Esophagus (tissue), 2 donors: ENCODE measurements around the gene MPHOSPH10. TPM values are rescaled to one million over a fixed set of nuclear protein-coding genes. Genes with fewer than 3 reads are reported as not detected.
"Not testable (repeated sequence)": the region's sequence is repeated elsewhere in the genome, so short reads cannot be mapped to it uniquely, and the experiment has no call there.

Source experiments
- H3K27ac ChIP-seq, 2 donors: one replicate each; pipeline ENCODE4 v1.5.1; 2013; ENCODE audit warnings: low read depth in 2 of 2, mild to moderate bottlenecking in 2 of 2, inconsistent platforms in 1 of 2, low read length in 1 of 2, moderate library complexity in 1 of 2
- H3K27me3 ChIP-seq, 2 donors: one replicate each; pipeline ENCODE4 v1.6.1; 2013; ENCODE audit warnings: low read length in 2 of 2, control low read depth in 1 of 2, mild to moderate bottlenecking in 1 of 2; ENCODE audit not compliant: insufficient read depth in 2 of 2, control insufficient read depth in 1 of 2
- H3K36me3 ChIP-seq, 2 donors: one replicate each; pipeline ENCODE4 v1.6.1; 2013; ENCODE audit warnings: low read length in 1 of 2; ENCODE audit not compliant: control insufficient read depth in 2 of 2, insufficient read depth in 2 of 2
- H3K4me1 ChIP-seq, 2 donors: one replicate each; pipeline ENCODE4 v1.6.1; 2013; ENCODE audit warnings: low read length in 1 of 2; ENCODE audit not compliant: control insufficient read depth in 2 of 2, insufficient read depth in 2 of 2
- H3K4me3 ChIP-seq, 2 donors: one replicate each; pipeline ENCODE4 v1.5.1; 2013; ENCODE audit warnings: low read length in 2 of 2, mild to moderate bottlenecking in 2 of 2, low read depth in 1 of 2, moderate library complexity in 1 of 2
- H3K9me3 ChIP-seq, 2 donors: one replicate each; pipeline ENCODE4 v1.6.1; 2013; ENCODE audit warnings: mild to moderate bottlenecking in 2 of 2, low read depth in 1 of 2, low read length in 1 of 2, moderate library complexity in 1 of 2; ENCODE audit not compliant: control insufficient read depth in 2 of 2, insufficient read depth in 1 of 2
- WGBS, 2 donors: extraction: QIAGEN DNeasy Blood & Tissue Kit; methylation state at CpG; one replicate each; pipeline ENCODE4 v1.1.7; 2013; 5-methylcytosine and 5-hydroxymethylcytosine counted together
- polyA plus RNA-seq, 2 donors: library from polyadenylated mRNA; stranded (reverse); fragments of 200-250 nt; gene quantifications; one replicate each; pipeline ENCODE4 v1.2.3, GENCODE V29; 2013
- donor health status: healthy with polysubstance abuse.
- donor health status: Bipolar disorder and iron deficiency.

MPHOSPH10 gene
- polyA plus RNA-seq, 2 donors, result 29.3 to 40.5 TPM

DNA sequence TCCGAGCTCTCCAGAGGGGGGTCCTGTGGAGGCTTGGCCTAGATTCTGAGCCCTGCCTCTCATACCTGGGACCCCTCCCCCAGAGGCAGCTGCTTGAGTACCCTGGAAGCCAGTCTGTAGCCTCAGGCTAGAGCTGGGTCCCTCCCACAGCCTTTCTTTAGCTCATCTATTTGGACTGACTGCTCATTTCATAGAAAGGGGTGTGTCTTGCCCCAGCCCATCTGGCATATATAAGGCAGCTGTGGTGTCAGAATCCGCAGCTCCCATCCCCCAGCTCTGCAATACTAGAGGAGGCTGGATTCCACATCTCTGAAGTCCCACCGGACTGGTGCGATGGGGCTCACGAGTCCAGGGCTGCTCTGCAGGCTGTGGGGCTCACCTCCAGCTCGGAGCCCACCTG is 26.1 kb downstream of the MPHOSPH10 start:
- no peaks in the 10 kb centered on the region for H3K9me3 ChIP-seq
- no peak overlapping the region for H3K4me3 ChIP-seq
- H3K27me3 ChIP-seq, result no peaks in the 10 kb centered on the region
- no peak overlapping the region for H3K27ac ChIP-seq
- 48 to 50% methylated on average over 6 of the region's 6 CpGs for WGBS, 2 donors
- H3K4me1 ChIP-seq, result peaks cover 4 to 6% of the 10 kb centered on the region in 2 donors
- H3K36me3 ChIP-seq, result no peaks in the 10 kb centered on the region

DNA sequence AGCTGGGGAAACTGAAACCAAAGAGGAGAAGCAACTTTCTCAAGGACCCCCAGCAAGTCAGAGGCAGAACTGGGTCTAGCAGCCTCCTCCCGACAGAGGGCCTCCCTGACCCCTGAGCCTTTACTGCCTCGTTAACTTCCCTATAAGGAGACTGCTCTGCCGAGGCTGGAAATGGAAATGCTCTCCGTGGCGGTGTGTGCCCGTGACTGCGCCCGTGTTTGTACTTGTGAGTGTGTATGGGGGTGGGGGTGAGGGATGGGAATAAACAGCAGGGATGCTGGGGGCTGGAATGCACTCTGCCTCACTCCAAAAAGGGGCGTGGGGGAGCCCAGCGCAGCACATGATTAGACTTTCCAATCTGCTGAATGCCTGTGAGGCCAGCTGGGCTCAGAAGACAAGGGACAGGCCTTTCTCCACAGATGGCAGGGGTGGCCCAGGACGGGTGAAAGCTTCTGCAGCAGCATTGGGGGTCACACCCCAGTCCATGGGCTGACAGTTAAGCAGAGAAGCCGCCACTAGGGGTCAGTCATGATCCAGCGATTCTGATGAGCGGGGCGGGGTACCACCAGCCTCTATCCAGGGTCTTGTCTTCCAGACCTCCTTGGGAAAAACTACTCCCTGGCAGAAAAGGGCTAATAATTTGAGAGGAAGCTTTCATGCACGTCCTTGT is 26.8 kb downstream of the MPHOSPH10 start:
- Histone ChIP-seq H3K4me3 (no peak overlapping the region), H3K27ac (no peak overlapping the region)
- 12 to 13% methylated on average over 16 of the region's 16 CpGs for WGBS, 2 donors

DNA sequence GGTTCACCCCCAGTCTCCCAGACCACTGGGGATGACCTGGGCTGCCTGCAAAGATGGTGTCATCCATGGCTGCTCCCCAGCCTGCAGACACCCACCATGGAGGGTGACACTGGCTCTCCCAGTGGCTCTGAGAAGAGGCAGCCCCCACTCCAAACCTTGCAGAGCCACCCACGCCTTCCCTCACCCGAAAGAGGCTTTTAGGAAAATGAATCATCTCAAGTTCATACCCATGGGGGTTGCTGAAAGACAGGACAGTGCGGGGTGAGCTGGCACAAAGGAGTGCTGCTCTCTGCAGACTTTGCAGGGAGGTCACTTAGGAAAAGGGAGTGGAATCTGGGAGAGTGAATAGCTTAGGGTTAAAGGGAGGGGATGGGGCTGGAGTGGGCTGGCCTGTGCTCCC is 36.4 kb downstream of the MPHOSPH10 start:
- Histone ChIP-seq H3K9me3 (no peaks in the 10 kb centered on the region), H3K36me3 (no peaks in the 10 kb centered on the region)
- WGBS, 2 donors, result 49 to 63% methylated on average over 3 of the region's 3 CpGs

More for the DNA sequence above, 26.8 kb downstream of the MPHOSPH10 start:
- Histone ChIP-seq H3K36me3 (no peaks in the 10 kb centered on the region), H3K4me1 (peaks cover 2 to 4% of the 10 kb centered on the region in 2 donors), H3K27me3 (no peaks in the 10 kb centered on the region), H3K9me3 (no peaks in the 10 kb centered on the region)

DNA sequence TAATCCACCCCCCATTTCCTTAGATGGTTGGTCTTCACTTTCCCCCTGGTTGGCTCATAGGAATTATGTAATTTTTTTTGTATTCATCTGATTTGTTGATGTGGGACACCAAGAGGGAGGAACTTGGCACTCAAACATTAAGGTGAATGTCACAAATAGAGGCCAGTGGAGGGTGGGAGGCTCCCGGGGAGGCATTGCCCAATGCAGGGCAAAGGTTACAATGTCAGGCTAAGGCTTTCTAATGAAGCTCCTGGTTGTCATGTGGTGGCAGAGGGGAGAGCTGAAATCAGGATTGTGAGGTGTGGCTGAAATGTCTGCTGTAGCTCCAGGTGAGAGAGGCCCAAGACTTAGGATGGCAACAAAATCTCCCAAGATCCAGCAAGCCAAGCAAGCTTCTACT is 42.7 kb downstream of the MPHOSPH10 start:
- Histone ChIP-seq H3K4me1 (no peaks in the 10 kb centered on the region), H3K27me3 (peaks cover 0 to 2% of the 10 kb centered on the region in 2 donors), H3K9me3 (no peaks in the 10 kb centered on the region), H3K27ac (no peak overlapping the region), H3K4me3 (no peak overlapping the region), H3K36me3 (no peaks in the 10 kb centered on the region)
- 56 to 62% methylated on average over 1 of the region's 1 CpG for WGBS, 2 donors

More for the DNA sequence above, 36.4 kb downstream of the MPHOSPH10 start:
- Histone ChIP-seq H3K27me3 (no peaks in the 10 kb centered on the region), H3K4me3 (no peak overlapping the region), H3K27ac (no peak overlapping the region), H3K4me1 (no peaks in the 10 kb centered on the region)

DNA sequence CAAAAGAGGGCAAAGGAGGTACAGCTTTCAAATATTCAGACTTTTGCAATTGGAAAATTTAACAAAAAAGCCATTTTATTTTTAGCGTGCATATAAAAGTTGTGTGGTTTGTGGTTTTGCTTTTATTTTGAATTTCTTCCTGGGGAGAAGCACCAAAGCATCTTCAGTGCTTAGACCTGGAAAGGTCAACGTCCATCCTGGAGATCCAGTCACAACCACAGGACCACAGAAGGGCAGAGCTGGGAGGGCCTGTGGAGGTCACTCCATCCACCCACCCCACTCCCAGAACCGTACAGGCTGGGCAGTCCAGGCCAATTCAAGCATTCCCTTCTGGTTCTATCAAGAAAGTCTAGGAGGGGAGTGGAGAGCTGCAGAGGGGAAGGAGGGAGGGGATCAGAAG is 43.8 kb downstream of the MPHOSPH10 start:
- 61 to 68% methylated on average over 3 of the region's 3 CpGs for WGBS, 2 donors
- Histone ChIP-seq H3K27ac (no peak overlapping the region), H3K9me3 (no peaks in the 10 kb centered on the region), H3K4me1 (no peaks in the 10 kb centered on the region), H3K27me3 (peaks cover 0 to 2% of the 10 kb centered on the region in 2 donors), H3K36me3 (no peaks in the 10 kb centered on the region), H3K4me3 (no peak overlapping the region)

DNA sequence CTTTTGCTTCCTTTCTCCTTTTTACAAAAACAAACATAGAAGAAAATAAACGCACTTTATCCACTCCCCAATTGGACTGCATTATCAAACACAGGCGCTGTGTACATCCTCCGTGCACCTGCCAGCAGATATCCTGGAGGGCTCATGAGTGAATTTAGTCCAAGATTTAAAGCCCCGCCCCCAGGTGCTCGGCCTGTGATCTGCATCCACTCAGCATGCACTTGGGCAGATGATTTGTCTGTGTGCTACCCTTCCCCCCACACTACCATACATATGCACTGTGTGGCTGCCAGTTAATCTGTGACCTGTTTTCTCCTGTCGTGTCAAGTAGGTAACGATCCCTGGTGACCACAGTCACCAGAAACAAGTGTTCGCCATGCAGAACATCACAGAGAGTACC is 48.4 kb downstream of the MPHOSPH10 start:
- H3K9me3 ChIP-seq, H3K36me3 ChIP-seq, H3K27me3 ChIP-seq, H3K4me3 ChIP-seq, H3K4me1 ChIP-seq, H3K27ac ChIP-seq: not testable (repeated sequence)
- WGBS, 2 donors, result 71 to 73% methylated on average over 8 of the region's 8 CpGs

DNA sequence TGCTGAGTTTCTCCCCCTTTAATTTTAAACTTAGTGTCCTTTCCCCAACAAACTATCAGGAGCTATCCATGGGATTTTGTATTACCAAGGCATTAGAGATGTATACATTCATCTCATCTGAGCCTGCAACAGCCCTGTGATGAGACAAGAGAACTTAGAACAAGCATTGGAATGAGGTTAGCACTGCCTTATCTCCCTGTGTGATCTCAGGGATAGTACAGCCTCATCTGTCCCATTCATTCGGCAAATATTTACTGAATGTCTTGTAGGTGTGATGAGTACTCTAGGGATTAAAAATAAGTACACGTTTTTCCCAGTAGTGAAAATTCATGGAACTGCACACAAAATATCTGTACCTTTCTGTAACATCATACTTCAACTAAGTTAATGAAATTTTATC is 50.9 kb downstream of the MPHOSPH10 start:
- H3K27me3 ChIP-seq, result no peaks in the 10 kb centered on the region
- no peak overlapping the region for H3K4me3 ChIP-seq
- H3K9me3 ChIP-seq, result no peaks in the 10 kb centered on the region
- WGBS, 2 donors, result 67 to 69% methylated on average over 2 of the region's 2 CpGs
- H3K36me3 ChIP-seq, result no peaks in the 10 kb centered on the region
- no peak overlapping the region for H3K27ac ChIP-seq
- H3K4me1 ChIP-seq, result no peaks in the 10 kb centered on the region

DNA sequence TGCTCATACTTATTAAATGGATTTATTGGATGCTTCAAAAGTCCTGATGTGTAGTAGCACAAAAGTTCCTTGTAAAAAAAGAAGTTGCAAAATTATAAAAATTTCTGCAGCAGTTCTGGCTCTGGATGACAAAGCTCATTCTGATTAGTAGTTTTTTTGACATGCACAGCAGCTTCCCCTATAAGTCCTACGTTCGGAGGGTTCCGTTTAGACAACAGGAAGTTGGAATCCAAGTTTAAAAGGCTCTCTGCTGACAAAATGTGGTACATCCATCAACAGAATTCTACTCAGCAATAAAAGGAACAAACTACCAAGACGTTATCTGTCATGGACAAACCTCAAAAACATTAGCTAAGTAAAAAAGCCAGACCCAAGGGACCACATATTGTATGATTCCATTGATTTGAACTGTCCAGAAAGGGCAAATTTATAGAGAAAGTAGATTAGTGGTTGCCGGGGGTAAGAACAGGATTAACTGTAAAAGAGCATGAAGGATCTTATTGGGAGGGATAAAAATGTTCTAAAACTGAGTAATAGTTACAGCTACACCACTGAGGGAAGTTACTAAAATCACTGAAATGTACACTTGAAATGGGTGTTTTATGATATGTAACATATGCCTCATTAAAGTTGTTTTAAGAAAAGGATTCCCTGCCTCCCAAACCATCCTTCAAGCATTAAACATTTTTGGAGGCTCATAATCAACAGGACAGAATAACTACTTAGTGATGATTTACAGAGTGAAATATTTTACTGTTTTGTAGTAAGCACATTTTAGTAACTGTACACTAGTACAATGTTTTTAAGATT is 53.1 kb downstream of the MPHOSPH10 start:
- not testable (repeated sequence) for H3K36me3 ChIP-seq, H3K4me1 ChIP-seq, H3K4me3 ChIP-seq, H3K9me3 ChIP-seq, H3K27ac ChIP-seq, H3K27me3 ChIP-seq
- WGBS, 2 donors, result 45 to 51% methylated on average over 2 of the region's 5 CpGs

DNA sequence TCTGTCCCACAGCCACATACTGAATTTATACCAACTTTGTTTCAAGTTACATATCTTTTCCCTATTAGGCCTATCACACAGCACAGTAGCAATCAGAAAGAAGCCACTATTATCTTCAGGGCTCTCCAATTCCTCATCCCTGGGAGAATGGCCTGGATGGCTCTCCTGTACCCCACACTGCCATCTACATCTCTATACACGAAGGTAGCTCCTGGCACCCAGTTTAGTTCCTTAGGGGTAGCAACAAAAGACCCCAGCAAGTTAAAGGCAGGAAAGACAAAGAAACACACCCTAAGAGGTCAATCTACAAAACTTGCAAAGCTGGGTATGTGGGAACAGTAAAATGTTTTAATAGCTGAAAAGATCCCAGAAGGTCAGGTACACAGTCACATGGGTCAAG is 56.5 kb downstream of the MPHOSPH10 start:
- WGBS, 2 donors, result 83 to 89% methylated on average over 1 of the region's 1 CpG
- no peaks in the 10 kb centered on the region for H3K4me1 ChIP-seq
- H3K27ac ChIP-seq, result no peak overlapping the region
- H3K4me3 ChIP-seq, result no peak overlapping the region
- H3K36me3 ChIP-seq, result no peaks in the 10 kb centered on the region
- H3K9me3 ChIP-seq, result no peaks in the 10 kb centered on the region
- no peaks in the 10 kb centered on the region for H3K27me3 ChIP-seq

DNA sequence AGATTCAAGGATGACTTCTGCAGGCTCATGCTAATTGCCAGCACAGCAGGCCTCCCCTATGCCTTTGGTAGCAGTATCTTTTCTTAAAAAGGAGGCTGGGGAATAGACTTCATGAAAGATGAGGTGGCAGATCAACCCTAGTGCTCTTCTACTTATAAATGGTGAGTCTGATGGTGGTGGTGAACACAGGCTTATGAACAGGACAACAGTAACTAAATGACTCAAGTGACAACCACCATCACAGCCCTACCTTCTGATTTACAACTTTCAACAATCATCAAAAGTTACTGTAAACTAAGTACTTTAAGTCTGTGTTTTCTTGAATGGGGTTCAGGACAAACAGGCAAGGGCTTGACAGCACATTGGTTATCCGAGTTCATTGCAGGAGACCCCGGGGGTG is 57.2 kb downstream of the MPHOSPH10 start:
- 77 to 82% methylated on average over 2 of the region's 2 CpGs for WGBS, 2 donors
- no peaks in the 10 kb centered on the region for H3K4me1 ChIP-seq
- H3K27me3 ChIP-seq, result no peaks in the 10 kb centered on the region
- no peak overlapping the region for H3K27ac ChIP-seq
- H3K4me3 ChIP-seq, result no peak overlapping the region
- no peaks in the 10 kb centered on the region for H3K9me3 ChIP-seq
- H3K36me3 ChIP-seq, result no peaks in the 10 kb centered on the region
